ENCODE data around the gene ZNF584. TPM values are rescaled to one million over a fixed set of nuclear protein-coding genes. Genes with fewer than 3 reads are reported as not detected.
"Not testable (repeated sequence)": the region's sequence is repeated elsewhere in the genome, so short reads cannot be mapped to it uniquely, and the experiment has no call there.

Gene ZNF584
- total RNA-seq, 1 experiment from 2014 or later = 13.5 TPM

GRCh38 chr19:58449980-58450379, 41.5 kb downstream of the ZNF584 start:
- H3K36me3 ChIP-seq (ENCODE audit: low read depth); H3K27ac ChIP-seq; H3K79me2 ChIP-seq (ENCODE audit: low read depth); H3K4me1 ChIP-seq (replicated peaks; ENCODE audit: insufficient read depth); BruUV-seq (replicated peaks); H3K9me2 ChIP-seq (ENCODE audit: insufficient read depth); H3K9me3 ChIP-seq (ENCODE audit: insufficient read depth, low read depth); H3K4me2 ChIP-seq; H2AFZ ChIP-seq; H4K20me1 ChIP-seq (ENCODE audit: insufficient read depth); H3K4me3 ChIP-seq; H3F3A ChIP-seq (ENCODE audit: insufficient read depth, low read depth); POLR2A ChIA-PET (ENCODE audit: unreplicated experiment); CTCF ChIA-PET; DNase-seq; H3K27me3 ChIP-seq (ENCODE audit: insufficient read depth, low read depth): not testable (repeated sequence)
- intact Hi-C loops (cut with micrococcal nuclease; ENCODE audit: unreplicated experiment) = loop anchor here (5.0 kb wide), 1 partner anchor 88 kb away; the partner anchor contains the start of gene ZNF497

DNA sequence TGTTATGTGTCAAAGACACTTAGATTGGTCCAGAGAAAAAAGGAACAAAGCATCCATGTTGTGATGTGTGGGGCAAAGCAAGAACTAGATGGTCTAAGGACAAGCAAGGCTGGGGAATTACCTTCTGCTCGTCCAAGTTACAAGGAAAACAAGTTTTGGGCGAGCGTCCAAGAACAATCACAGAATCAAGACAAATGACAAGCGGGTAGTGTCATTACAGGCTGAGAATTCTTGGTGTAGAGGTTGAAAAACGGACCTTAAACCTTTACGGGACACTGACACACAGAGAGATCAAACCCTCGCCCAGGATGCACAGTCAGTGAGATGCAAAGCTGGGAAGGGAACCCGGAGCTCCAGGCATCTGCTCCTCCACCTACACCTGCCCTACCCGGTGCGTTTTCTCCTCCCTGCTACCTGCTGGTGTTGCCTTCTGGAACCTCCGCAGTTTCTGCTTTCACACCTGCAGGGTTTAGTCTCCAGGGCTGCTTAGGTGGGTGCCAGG, 42.5 kb downstream of the ZNF584 start:
- ChIA-PET CTCF (no interaction called here), POLR2A (ENCODE audit: unreplicated experiment) (interaction anchor here (0.6 to 0.7 kb wide), 2 partner anchors 42 to 79 kb away, joined by 3 to 5 read pairs; partner anchors contain the start of gene ZNF584)
- BruUV-seq (replicated peaks) = no TSS peak
- TF ChIP-seq EZH2 (IDR thresholded peaks at IDR 0.05; ENCODE audit: low read depth) = no peak
- no peak for TF ChIP-seq CTCF (conservative IDR thresholded peaks at IDR 0.05)
- no peaks in the 10 kb centered on the region; the same call in 1 of the 2 replicates for H3K9me3 ChIP-seq (ENCODE audit: insufficient read depth, low read depth)
- no peaks in the 10 kb centered on the region for H3K36me3 ChIP-seq (ENCODE audit: low read depth)
- H3K27ac ChIP-seq = no peak overlapping the region
- peak in 1 of 2 experiments; percentile 36 for DNase-seq
- peak overlapping the region; percentile 88 for H3K4me2 ChIP-seq
- no peaks in the 10 kb centered on the region for H3K79me2 ChIP-seq (ENCODE audit: low read depth)
- H4K20me1 ChIP-seq (ENCODE audit: insufficient read depth) = no peaks in the 10 kb centered on the region
- intact Hi-C loops (cut with micrococcal nuclease; ENCODE audit: unreplicated experiment) = loop anchor here (1.0 to 5.0 kb wide), 2 partner anchors 43 to 89 kb away; partner anchors contain the start of genes ZNF497 and ZNF584
- H3K27me3 ChIP-seq (ENCODE audit: insufficient read depth, low read depth) = peaks cover 6% of the 10 kb centered on the region; the same call in 1 of the 2 replicates
- H3F3A ChIP-seq (ENCODE audit: insufficient read depth, low read depth) = no peaks in the 10 kb centered on the region
- H3K9me2 ChIP-seq (ENCODE audit: insufficient read depth) = no peaks in the 10 kb centered on the region
- H2AFZ ChIP-seq = peak overlapping the region; percentile 94
- H3K4me3 ChIP-seq = peak overlapping the region; percentile 81
- 0 out of 2 replicates have a peak, but pooled peaks cover 5% of the 10 kb centered on the region for H3K4me1 ChIP-seq (replicated peaks; ENCODE audit: insufficient read depth)

- peak; percentile 86 to 93 for DNase-seq
- Histone ChIP-seq H3F3A (ENCODE audit: insufficient read depth, low read depth) (no peaks in the 10 kb centered on the region), H2AFZ (peak within 1 kb of the TSS; percentile 94), H3K27ac (no peak within 1 kb of the TSS), H3K4me3 (peak within 1 kb of the TSS; percentile 81), H3K4me1 (replicated peaks; ENCODE audit: insufficient read depth) (0 out of 2 replicates have a peak, but pooled peaks cover 5% of the 10 kb centered on the region), H4K20me1 (ENCODE audit: insufficient read depth) (no peaks in the 10 kb centered on the region), H3K79me2 (ENCODE audit: low read depth) (no peaks in the 10 kb centered on the region), H3K4me2 (peak within 1 kb of the TSS; percentile 88), H3K36me3 (ENCODE audit: low read depth) (no peaks in the 10 kb centered on the region), H3K27me3 (ENCODE audit: insufficient read depth, low read depth) (peaks cover 6% of the 10 kb centered on the region; the same call in 1 of the 2 replicates), H3K9me3 (ENCODE audit: insufficient read depth, low read depth) (no peaks in the 10 kb centered on the region; the same call in 1 of the 2 replicates), H3K9me2 (ENCODE audit: insufficient read depth) (no peaks in the 10 kb centered on the region)
- BruUV-seq (replicated peaks) = no TSS peak
- TF ChIP-seq EZH2 (IDR thresholded peaks at IDR 0.05; ENCODE audit: low read depth) = no peak
- no peak for TF ChIP-seq CTCF (conservative IDR thresholded peaks at IDR 0.05)
- CTCF ChIA-PET = no interaction called here
- POLR2A ChIA-PET (ENCODE audit: unreplicated experiment) = interaction anchor here (0.5 to 0.7 kb wide), 3 partner anchors 16 to 92 kb away, joined by 5 to 10 read pairs (median 6); partner anchors contain the start of genes TRIM28 and ZNF584
- intact Hi-C loops (cut with micrococcal nuclease; ENCODE audit: unreplicated experiment) = loop anchor here (1.0 to 5.0 kb wide), 2 partner anchors 43 to 89 kb away; partner anchors contain the start of genes ZNF497 and ZNF584
These were observed 43.1 kb downstream of the ZNF584 start, which contains the start of gene ZNF324B for GRCh38 chr19:58451358-58452101. TSS of gene ZNF324B (plus strand) at chr19:58451622. CDS start at chr19:58453702, 2,080 bp downstream.
